ENCODE data around the gene MVB12B. TPM values are rescaled to one million over a fixed set of nuclear protein-coding genes. Genes with fewer than 3 reads are reported as not detected.

MVB12B gene
- total and polyA plus RNA-seq, 2 of the 4 experiments (the other 2 are of a cell fraction): 2.0 to 4.0 TPM

DNA sequence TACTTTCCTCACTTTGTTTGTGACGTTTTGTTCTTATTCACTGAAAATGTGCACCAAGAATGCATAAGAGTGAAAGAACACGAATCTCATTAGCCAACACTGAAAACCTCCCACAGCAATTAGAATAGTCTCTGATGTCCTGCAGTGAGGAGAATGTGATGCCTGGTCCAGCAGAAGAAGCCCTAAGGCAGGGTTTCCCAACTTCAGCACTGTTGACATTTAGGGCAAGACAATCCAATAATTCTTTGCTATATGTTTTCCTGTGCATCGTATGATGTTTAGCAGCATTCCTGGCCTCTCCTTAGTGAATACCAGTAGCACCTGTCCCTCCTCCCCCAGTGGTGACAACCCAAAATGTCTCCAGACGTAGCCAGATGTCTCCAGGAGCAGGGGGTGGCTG lies 14.8 kb downstream of the MVB12B start:
- CTCF ChIA-PET: interaction anchor here (0.7 kb wide), 1 partner anchor 9 kb away, joined by 3 read pairs; no protein-coding TSS in a partner anchor
- no peak overlapping the region for H2BK120ac ChIP-seq (ENCODE audit: low read depth, low read length)
- H3K4ac ChIP-seq (ENCODE audit: low read depth, low read length): no peak overlapping the region
- no peak overlapping the region for H2BK15ac ChIP-seq (ENCODE audit: low read depth, low read length)
- H3K4me3 ChIP-seq (ENCODE audit: insufficient read depth, low read depth, low read length): no peak overlapping the region
- no peak overlapping the region for H3K9ac ChIP-seq (ENCODE audit: low read depth, low read length)
- H3K27me3 ChIP-seq (ENCODE audit: control insufficient read depth, insufficient read depth, low read length): no peaks in the 10 kb centered on the region
- no peak overlapping the region for H2BK5ac ChIP-seq (ENCODE audit: low read depth, low read length, poor library complexity, severe bottlenecking)
- H4K8ac ChIP-seq (ENCODE audit: low read depth in 2 of 2, low read length in 2 of 2): no peak overlapping the region
- H3K56ac ChIP-seq (ENCODE audit: extremely low read depth, insufficient read depth, low read length): no peak overlapping the region
- intact Hi-C loops (cut with micrococcal nuclease) (no loop called here), in situ Hi-C loops (cut with MboI; ENCODE audit: low sequenced_read_pairs) (no loop called here), dilution Hi-C loops (cut with HindIII; ENCODE audit: low sequenced_read_pairs, unreplicated experiment) (no loop called here)
- H2AK9ac ChIP-seq (replicated peaks; ENCODE audit: low read depth, low read length, poor library complexity): no peak overlapping the region
- H4K20me1 ChIP-seq (ENCODE audit: insufficient read depth, low read length): no peaks in the 10 kb centered on the region
- H3K79me1 ChIP-seq (ENCODE audit: low read depth in 1 of 2, low read length in 2 of 2): peaks cover 0 to 5% of the 10 kb centered on the region in 2 experiments; a peak in 1 of 4 replicates
- POLR2A ChIA-PET (ENCODE audit: unreplicated experiment): no interaction called here
- H2AK5ac ChIP-seq (ENCODE audit: low read depth, low read length): no peak overlapping the region
- no peak overlapping the region for H3K4me2 ChIP-seq (ENCODE audit: low read depth, low read length)
- TF ChIP-seq RAD21 (IDR thresholded peaks at IDR 0.05; ENCODE audit: low read length) (no peak), RCOR1 (IDR thresholded peaks at IDR 0.05; ENCODE audit: insufficient replicate concordance, low read length) (no peak), POLR2A (IDR thresholded peaks at IDR 0.05; ENCODE audit: low read depth, low read length) (no peak), CHD1 (IDR thresholded peaks at IDR 0.05; ENCODE audit: low read depth, low read length) (no peak), MAZ (IDR thresholded peaks at IDR 0.05; ENCODE audit: borderline replicate concordance, low read depth, low read length) (no peak), MAFK (IDR thresholded peaks at IDR 0.05; ENCODE audit: low read depth, low read length) (no peak), FOS (IDR thresholded peaks at IDR 0.05; ENCODE audit: low read depth, low read length) (no peak), CEBPB (IDR thresholded peaks at IDR 0.05; ENCODE audit: low read depth, low read length) (no peak), NFE2L2 (IDR thresholded peaks at IDR 0.05; ENCODE audit: low read depth, low read length) (no peak), BHLHE40 (IDR thresholded peaks at IDR 0.05; ENCODE audit: low read depth, low read length) (no peak), SMC3 (IDR thresholded peaks at IDR 0.05; ENCODE audit: low read depth, low read length) (no peak), RFX5 (IDR thresholded peaks at IDR 0.05; ENCODE audit: low read depth, low read length) (no peak)
- TF ChIP-seq, protein P1, sequence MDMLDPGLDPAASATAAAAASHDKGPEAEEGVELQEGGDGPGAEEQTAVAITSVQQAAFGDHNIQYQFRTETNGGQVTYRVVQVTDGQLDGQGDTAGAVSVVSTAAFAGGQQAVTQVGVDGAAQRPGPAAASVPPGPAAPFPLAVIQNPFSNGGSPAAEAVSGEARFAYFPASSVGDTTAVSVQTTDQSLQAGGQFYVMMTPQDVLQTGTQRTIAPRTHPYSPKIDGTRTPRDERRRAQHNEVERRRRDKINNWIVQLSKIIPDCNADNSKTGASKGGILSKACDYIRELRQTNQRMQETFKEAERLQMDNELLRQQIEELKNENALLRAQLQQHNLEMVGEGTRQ (IDR thresholded peaks at IDR 0.05; ENCODE audit: low read depth, low read length): no peak
- TF ChIP-seq, protein P2, sequence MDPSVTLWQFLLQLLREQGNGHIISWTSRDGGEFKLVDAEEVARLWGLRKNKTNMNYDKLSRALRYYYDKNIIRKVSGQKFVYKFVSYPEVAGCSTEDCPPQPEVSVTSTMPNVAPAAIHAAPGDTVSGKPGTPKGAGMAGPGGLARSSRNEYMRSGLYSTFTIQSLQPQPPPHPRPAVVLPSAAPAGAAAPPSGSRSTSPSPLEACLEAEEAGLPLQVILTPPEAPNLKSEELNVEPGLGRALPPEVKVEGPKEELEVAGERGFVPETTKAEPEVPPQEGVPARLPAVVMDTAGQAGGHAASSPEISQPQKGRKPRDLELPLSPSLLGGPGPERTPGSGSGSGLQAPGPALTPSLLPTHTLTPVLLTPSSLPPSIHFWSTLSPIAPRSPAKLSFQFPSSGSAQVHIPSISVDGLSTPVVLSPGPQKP (IDR thresholded peaks at IDR 0.05; ENCODE audit: borderline replicate concordance, low read depth, low read length): no peak
- TF ChIP-seq, protein P3, sequence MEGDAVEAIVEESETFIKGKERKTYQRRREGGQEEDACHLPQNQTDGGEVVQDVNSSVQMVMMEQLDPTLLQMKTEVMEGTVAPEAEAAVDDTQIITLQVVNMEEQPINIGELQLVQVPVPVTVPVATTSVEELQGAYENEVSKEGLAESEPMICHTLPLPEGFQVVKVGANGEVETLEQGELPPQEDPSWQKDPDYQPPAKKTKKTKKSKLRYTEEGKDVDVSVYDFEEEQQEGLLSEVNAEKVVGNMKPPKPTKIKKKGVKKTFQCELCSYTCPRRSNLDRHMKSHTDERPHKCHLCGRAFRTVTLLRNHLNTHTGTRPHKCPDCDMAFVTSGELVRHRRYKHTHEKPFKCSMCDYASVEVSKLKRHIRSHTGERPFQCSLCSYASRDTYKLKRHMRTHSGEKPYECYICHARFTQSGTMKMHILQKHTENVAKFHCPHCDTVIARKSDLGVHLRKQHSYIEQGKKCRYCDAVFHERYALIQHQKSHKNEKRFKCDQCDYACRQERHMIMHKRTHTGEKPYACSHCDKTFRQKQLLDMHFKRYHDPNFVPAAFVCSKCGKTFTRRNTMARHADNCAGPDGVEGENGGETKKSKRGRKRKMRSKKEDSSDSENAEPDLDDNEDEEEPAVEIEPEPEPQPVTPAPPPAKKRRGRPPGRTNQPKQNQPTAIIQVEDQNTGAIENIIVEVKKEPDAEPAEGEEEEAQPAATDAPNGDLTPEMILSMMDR (conservative IDR thresholded peaks at IDR 0.05; ENCODE audit: low read depth, low read length): no peak
- DNase-seq: no peak
- H3K9me3 ChIP-seq (ENCODE audit: control insufficient read depth, insufficient read depth, low read length): no peaks in the 10 kb centered on the region
- H4K91ac ChIP-seq (ENCODE audit: insufficient read depth, low read depth, low read length): no peak overlapping the region
- no peak overlapping the region for H4K5ac ChIP-seq (ENCODE audit: low read depth, low read length)
- no peak overlapping the region for H3K14ac ChIP-seq (replicated peaks; ENCODE audit: low read depth, low read length)
- no peak overlapping the region for H3K23ac ChIP-seq (ENCODE audit: low read depth, low read length)
- peaks cover 8% of the 10 kb centered on the region for H3K36me3 ChIP-seq (ENCODE audit: control insufficient read depth, insufficient read depth, low read length)
- BruUV-seq (replicated peaks): no TSS peak
- H3K9me1 ChIP-seq (ENCODE audit: insufficient read depth, low read length): no peaks in the 10 kb centered on the region; the same call in 1 of the 2 replicates
- H3K27ac ChIP-seq (ENCODE audit: insufficient read depth, low read length): no peak overlapping the region
- peaks cover 3% of the 10 kb centered on the region for H3K4me1 ChIP-seq (ENCODE audit: control insufficient read depth, insufficient read depth, low read length)
- ATAC-seq (ENCODE audit: low read depth): no peak
- H2BK20ac ChIP-seq (ENCODE audit: low read depth, low read length): no peak overlapping the region
- no peak overlapping the region for H3K18ac ChIP-seq (ENCODE audit: low read depth, low read length)
- no CpG with 5 or more reads among the region's 4 CpGs for WGBS, 2 experiments (ENCODE audit: extremely low coverage in 2 of 2, insufficient read length in 1 of 2)
- H2AFZ ChIP-seq (replicated peaks; ENCODE audit: low read length, poor library complexity): no peak overlapping the region
